Type B pancreatic cell (in vitro differentiated cells): Measurements from ENCODE around the gene HPSE2. TPM values are rescaled to one million over a fixed set of nuclear protein-coding genes. Genes with fewer than 3 reads are reported as not detected.

Experiments used
- DNase-seq: peaks from one replicate; pipeline ENCODE4 v3.0.0; 2021; ENCODE audit warnings: mixed read lengths; ENCODE audit not compliant: unreplicated experiment; ENCODE audit errors: extremely low spot score
- H3K27ac Mint-ChIP-seq: 2 replicates; pipeline ENCODE4 v1.8.0; 2021; ENCODE audit warnings: mild to moderate bottlenecking, mixed read lengths
- H3K27me3 Mint-ChIP-seq: 2 replicates; pipeline ENCODE4 v1.8.0; 2021; ENCODE audit warnings: mixed read lengths
- H3K36me3 Mint-ChIP-seq: 2 replicates; pipeline ENCODE4 v1.8.0; 2021; ENCODE audit warnings: mixed read lengths
- H3K4me1 Mint-ChIP-seq: one replicate; pipeline ENCODE4 v1.8.0; 2021; ENCODE audit warnings: mixed read lengths; ENCODE audit not compliant: unreplicated experiment
- H3K4me3 Mint-ChIP-seq: 2 replicates; pipeline ENCODE4 v1.8.0; 2021; ENCODE audit warnings: mild to moderate bottlenecking, mixed read lengths
- H3K9me3 Mint-ChIP-seq: 2 replicates; pipeline ENCODE4 v1.8.0; 2021; ENCODE audit warnings: mixed read lengths
- total RNA-seq: library from RNA; stranded (reverse); gene quantifications from 2 replicates; pipeline ENCODE4 v1.2.1, GENCODE V29; 2021; ENCODE audit warnings: low replicate concordance
- TF ChIP-seq, protein P1 (sequence below): fragments of 200-600 bp; sonication (generic); conservative IDR thresholded peaks from 2 replicates; pipeline ENCODE4 v1.5.0; 2021; ENCODE audit warnings: antibody characterized with exemption, mild to moderate bottlenecking

Gene HPSE2
- total RNA-seq, 1 donor from 2014 or later: 19.8 TPM

DNA sequence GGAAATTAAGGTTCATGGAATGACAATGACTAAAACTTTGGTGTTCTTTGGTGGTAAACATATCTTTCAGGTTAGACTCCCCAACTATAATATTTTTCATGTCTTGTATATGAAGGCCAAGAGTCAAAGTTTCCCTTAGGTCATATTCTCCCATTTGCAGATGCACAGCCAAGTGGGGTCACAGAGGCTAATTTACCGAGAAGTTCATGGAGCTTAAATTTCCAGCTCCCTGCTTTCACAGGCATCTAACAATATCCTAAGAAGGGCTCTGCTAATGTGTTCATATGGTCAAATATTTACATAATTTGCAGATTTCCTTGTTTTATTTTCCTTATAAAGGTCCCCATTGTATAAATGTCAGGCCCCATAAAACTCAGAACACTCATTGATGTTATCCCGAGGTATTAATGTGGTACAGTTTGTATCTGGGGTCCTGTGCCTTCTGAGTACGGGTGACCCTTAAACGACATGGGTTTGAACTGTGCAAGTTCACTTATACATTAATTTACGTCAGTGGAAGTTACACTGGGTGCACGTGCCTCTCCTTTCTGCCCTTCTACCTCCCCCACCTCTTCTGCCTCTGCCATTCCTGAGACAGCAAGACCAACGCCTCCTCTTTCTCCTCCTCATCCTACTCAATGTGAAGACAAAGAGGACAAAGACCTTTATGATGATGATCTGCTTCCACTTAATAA is 603.0 kb downstream of the HPSE2 start:
- Mint-ChIP-seq H3K9me3 (no peaks in the 10 kb centered on the region), H3K27ac (no peak overlapping the region), H3K27me3 (peaks cover 8% of the 10 kb centered on the region), H3K36me3 (peaks cover 3% of the 10 kb centered on the region), H3K4me3 (no peak overlapping the region), H3K4me1 (peaks cover 7% of the 10 kb centered on the region)
- TF ChIP-seq, protein P1, sequence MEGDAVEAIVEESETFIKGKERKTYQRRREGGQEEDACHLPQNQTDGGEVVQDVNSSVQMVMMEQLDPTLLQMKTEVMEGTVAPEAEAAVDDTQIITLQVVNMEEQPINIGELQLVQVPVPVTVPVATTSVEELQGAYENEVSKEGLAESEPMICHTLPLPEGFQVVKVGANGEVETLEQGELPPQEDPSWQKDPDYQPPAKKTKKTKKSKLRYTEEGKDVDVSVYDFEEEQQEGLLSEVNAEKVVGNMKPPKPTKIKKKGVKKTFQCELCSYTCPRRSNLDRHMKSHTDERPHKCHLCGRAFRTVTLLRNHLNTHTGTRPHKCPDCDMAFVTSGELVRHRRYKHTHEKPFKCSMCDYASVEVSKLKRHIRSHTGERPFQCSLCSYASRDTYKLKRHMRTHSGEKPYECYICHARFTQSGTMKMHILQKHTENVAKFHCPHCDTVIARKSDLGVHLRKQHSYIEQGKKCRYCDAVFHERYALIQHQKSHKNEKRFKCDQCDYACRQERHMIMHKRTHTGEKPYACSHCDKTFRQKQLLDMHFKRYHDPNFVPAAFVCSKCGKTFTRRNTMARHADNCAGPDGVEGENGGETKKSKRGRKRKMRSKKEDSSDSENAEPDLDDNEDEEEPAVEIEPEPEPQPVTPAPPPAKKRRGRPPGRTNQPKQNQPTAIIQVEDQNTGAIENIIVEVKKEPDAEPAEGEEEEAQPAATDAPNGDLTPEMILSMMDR: no peak
- DNase-seq: no peak

GRCh38 chr10:98628206-98628605 is 607.4 kb downstream of the HPSE2 start:
- TF ChIP-seq, protein P1: no peak
- Mint-ChIP-seq H3K4me1 (peaks cover 7% of the 10 kb centered on the region), H3K36me3 (no peaks in the 10 kb centered on the region), H3K9me3 (no peaks in the 10 kb centered on the region), H3K27me3 (peaks cover 5% of the 10 kb centered on the region), H3K27ac (no peak overlapping the region), H3K4me3 (no peak overlapping the region)
- no peak for DNase-seq

- no peaks in the 10 kb centered on the region for H3K36me3 Mint-ChIP-seq
- no peak overlapping the region for H3K4me3 Mint-ChIP-seq
- peaks cover 5% of the 10 kb centered on the region for H3K27me3 Mint-ChIP-seq
- H3K9me3 Mint-ChIP-seq: no peaks in the 10 kb centered on the region
- TF ChIP-seq, protein P1: no peak
- H3K27ac Mint-ChIP-seq: no peak overlapping the region
- peaks cover 7% of the 10 kb centered on the region for H3K4me1 Mint-ChIP-seq
- DNase-seq: no peak
Measured at GRCh38 chr10:98627711-98628110, 607.9 kb downstream of the HPSE2 start.

DNA sequence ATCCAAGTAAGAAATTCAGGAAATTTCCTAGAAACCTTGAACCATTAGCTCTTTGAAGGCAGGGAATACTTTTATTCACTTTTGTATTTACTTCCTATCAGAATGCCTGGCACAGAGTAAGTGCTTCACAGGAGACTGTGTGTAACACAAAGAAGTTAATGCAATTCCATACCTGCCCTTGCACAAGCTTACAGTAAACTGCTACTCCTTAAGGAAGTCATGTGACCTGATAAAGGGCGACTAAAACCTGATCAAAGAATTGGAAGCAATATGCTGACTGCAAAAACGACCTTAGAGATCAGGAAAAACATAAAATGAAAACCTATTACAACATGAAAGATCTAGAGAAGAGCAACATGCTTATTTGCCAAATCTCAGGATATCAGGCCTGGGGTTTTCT is 610.7 kb downstream of the HPSE2 start:
- H3K36me3 Mint-ChIP-seq: no peaks in the 10 kb centered on the region
- H3K27me3 Mint-ChIP-seq: peaks cover 5% of the 10 kb centered on the region
- no peak overlapping the region for H3K4me3 Mint-ChIP-seq
- H3K4me1 Mint-ChIP-seq: peaks cover 18% of the 10 kb centered on the region
- H3K9me3 Mint-ChIP-seq: no peaks in the 10 kb centered on the region
- TF ChIP-seq, protein P1: no peak
- H3K27ac Mint-ChIP-seq: no peak overlapping the region
- no peak for DNase-seq

DNA sequence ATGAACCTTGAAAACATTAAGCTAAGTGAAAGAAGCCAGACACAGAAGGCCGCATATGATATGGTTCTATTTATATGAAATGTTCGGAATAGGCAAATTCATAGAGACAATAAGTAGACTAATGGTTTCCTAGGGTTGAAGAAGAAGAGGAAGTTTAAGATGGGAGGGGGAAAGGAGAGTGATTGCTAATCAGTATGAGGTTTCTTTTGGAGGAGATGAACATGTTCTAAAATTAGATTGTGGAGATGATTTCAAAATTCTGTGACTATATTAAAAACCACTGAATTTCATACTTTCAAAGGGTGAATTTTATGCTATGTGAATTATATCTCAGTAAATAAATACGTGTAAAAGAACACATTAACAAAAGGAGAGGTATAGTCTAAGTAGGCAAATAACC is 612.5 kb downstream of the HPSE2 start:
- Mint-ChIP-seq H3K9me3 (no peaks in the 10 kb centered on the region), H3K27me3 (peaks cover 2% of the 10 kb centered on the region), H3K36me3 (no peaks in the 10 kb centered on the region), H3K27ac (no peak overlapping the region), H3K4me1 (peaks cover 22% of the 10 kb centered on the region), H3K4me3 (no peak overlapping the region)
- no peak for DNase-seq
- TF ChIP-seq, protein P1: no peak
